ENCODE measurements around the gene SGMS2. TPM values are rescaled to one million over a fixed set of nuclear protein-coding genes. Genes with fewer than 3 reads are reported as not detected.

Gene SGMS2
- total and polyA plus RNA-seq, 10 donors = 0.20 to 35.5 (median 4.9) TPM

- no peak overlapping the region for H3K4me3 ChIP-seq
- WGBS, 5 donors = 95 to 100% (median 97%) methylated on average over 2 of the region's 2 CpGs
- TF ChIP-seq CTCF (IDR thresholded peaks at IDR 0.05 in 8 of 11, conservative IDR thresholded peaks at IDR 0.05 in 3 of 11) (no peak), POLR2AphosphoS5 (IDR thresholded peaks at IDR 0.05) (no peak), POLR2A (IDR thresholded peaks at IDR 0.05) (no peak)
- H3K27ac ChIP-seq = no peak overlapping the region
- no peaks in the 10 kb centered on the region for H3K4me1 ChIP-seq
- H3K36me3 ChIP-seq = no peaks in the 10 kb centered on the region
- DNase-seq = no peak
- intact Hi-C loops (cut with DNase I; ENCODE audit: low total_unique reads) = no loop called here
- H3K9me3 ChIP-seq = peaks cover 8 to 30% (median 24%) of the 10 kb centered on the region in 8 donors
- H3K27me3 ChIP-seq (replicated peaks in 1 of 7) = peaks cover 0 to 5% (median 0%) of the 10 kb centered on the region in 7 donors
Measured at GRCh38 chr4:107780665-107781064, 44.1 kb upstream of the SGMS2 start.

GRCh38 chr4:107791902-107792301 is 32.8 kb upstream of the SGMS2 start:
- no peak for TF ChIP-seq POLR2A (IDR thresholded peaks at IDR 0.05)
- peaks cover 0 to 14% (median 0%) of the 10 kb centered on the region in 7 donors for H3K27me3 ChIP-seq (replicated peaks in 1 of 7)
- H3K36me3 ChIP-seq = no peaks in the 10 kb centered on the region
- 61 to 77% (median 63%) methylated on average over 3 of the region's 3 CpGs for WGBS, 5 donors
- H3K9me3 ChIP-seq = peaks cover 0 to 22% (median 17%) of the 10 kb centered on the region in 8 donors
- H3K4me3 ChIP-seq = no peak overlapping the region
- no peak for DNase-seq
- H3K27ac ChIP-seq = no peak overlapping the region
- H3K4me1 ChIP-seq = no peaks in the 10 kb centered on the region
- intact Hi-C loops (cut with DNase I; ENCODE audit: low total_unique reads) = no loop called here

GRCh38 chr4:107792711-107793110 is 32.0 kb upstream of the SGMS2 start:
- no peak for DNase-seq
- 64 to 84% (median 69%) methylated on average over 2 of the region's 2 CpGs for WGBS, 5 donors
- no peaks in the 10 kb centered on the region for H3K36me3 ChIP-seq
- peaks cover 0 to 18% (median 0%) of the 10 kb centered on the region in 7 donors for H3K27me3 ChIP-seq (replicated peaks in 1 of 7)
- H3K9me3 ChIP-seq = peaks cover 0 to 14% (median 12%) of the 10 kb centered on the region in 8 donors
- no peak overlapping the region for H3K27ac ChIP-seq
- intact Hi-C loops (cut with DNase I; ENCODE audit: low total_unique reads) = no loop called here
- TF ChIP-seq CTCF (IDR thresholded peaks at IDR 0.05 in 8 of 11, conservative IDR thresholded peaks at IDR 0.05 in 3 of 11) (no peak), POLR2A (IDR thresholded peaks at IDR 0.05) (no peak), POLR2AphosphoS5 (IDR thresholded peaks at IDR 0.05) (no peak)
- no peak overlapping the region for H3K4me3 ChIP-seq
- no peaks in the 10 kb centered on the region for H3K4me1 ChIP-seq

- no peak for DNase-seq
- Histone ChIP-seq H3K27me3 (replicated peaks in 1 of 7) (peaks cover 0 to 23% (median 0%) of the 10 kb centered on the region in 7 donors), H3K4me1 (no peaks in the 10 kb centered on the region), H3K27ac (no peak overlapping the region), H3K4me3 (no peak overlapping the region), H3K36me3 (no peaks in the 10 kb centered on the region), H3K9me3 (peaks cover 0 to 1% (median 0%) of the 10 kb centered on the region in 8 donors)
- WGBS, 5 donors = 86 to 97% (median 89%) methylated on average over 2 of the region's 2 CpGs
- intact Hi-C loops (cut with DNase I; ENCODE audit: low total_unique reads) = no loop called here
- TF ChIP-seq CTCF (IDR thresholded peaks at IDR 0.05 in 8 of 11, conservative IDR thresholded peaks at IDR 0.05 in 3 of 11) (no peak), POLR2AphosphoS5 (IDR thresholded peaks at IDR 0.05) (no peak), POLR2A (IDR thresholded peaks at IDR 0.05) (no peak)
Measured at GRCh38 chr4:107793996-107794395, 30.7 kb upstream of the SGMS2 start.
